Measurements from ENCODE around the gene FAM83G.
"Not testable (repeated sequence)": the region's sequence is repeated elsewhere in the genome, so short reads cannot be mapped to it uniquely, and the experiment has no call there.

The FAM83G gene

DNA sequence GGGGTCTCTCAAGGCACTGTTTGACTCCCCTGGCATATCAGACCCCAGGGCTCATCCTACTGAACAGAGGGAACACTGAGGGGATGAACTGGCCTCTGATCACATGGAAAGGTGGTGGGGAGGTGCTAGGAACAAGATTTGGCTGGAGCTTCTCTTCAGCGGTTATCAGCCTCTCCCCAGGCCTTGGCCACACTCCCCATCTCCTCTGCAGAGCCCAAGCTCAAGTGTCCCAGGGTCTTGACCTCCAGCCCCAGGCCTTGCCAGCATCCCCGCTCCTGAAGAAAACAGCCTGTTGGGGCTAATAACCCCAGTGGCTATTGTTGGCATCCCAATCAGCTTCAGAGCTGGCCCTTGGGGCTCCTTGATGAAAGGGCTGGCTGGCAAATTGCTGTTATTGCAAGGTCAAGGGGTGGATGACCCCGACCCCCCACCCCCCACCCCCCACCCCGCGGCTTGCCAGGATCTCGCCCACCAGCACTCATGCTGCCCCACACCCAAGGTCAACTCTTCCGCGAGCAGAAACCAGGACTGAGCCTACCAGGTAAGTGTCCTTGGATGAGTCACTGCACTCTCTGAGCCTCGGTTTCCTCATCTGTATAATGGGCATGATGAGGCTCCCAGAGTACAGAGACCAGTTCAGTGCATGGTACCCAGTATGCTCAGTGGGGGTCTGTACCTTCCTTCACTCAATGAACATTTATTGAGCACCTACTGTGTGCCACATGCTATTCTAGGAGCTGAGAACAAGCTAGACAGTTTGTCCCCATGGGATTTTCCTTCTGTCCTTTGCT is 18.8 kb upstream of the FAM83G start:
- no peak for DNase-seq

DNA sequence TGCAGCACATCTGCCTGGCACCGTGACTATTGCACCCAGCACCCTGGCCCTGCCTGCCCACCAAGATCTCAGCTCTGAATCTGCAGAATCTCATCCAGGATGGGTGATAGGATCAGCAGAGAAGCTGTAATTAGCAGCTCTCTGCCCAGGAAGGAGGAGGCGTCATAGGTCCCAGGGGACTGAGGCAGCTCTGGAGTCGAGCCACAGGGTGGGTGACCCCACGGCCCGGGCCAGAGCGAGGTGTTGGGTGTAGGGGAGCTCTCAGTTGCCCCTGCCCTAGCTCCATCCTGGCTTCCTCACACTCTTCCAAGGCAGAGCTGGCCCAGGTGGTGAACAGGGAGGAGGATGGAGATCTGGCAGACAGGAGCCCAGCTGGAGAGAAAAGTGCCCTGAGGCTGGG is 18.2 kb upstream of the FAM83G start:
- DNase-seq = no peak

DNA sequence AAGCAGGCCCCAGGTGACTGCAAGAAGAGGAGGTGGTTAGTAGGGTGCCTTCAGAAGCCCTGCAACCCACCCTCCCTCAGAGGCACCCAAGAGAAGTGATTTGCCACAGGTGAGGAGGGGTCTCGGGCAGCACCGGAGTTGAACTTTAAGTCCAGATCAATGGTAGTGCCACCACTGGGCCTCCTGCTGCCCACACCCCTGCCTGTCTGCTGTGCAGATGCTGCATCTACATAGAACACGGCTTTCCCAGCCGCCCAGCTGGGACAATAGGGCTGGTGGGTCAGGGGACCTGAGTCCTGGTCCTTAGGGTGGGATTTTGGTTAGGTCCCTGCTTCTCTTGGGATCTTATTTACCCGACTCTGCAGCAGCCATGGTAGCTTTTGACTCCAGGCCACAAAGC is 17.6 kb upstream of the FAM83G start:
- no peak for DNase-seq

DNA sequence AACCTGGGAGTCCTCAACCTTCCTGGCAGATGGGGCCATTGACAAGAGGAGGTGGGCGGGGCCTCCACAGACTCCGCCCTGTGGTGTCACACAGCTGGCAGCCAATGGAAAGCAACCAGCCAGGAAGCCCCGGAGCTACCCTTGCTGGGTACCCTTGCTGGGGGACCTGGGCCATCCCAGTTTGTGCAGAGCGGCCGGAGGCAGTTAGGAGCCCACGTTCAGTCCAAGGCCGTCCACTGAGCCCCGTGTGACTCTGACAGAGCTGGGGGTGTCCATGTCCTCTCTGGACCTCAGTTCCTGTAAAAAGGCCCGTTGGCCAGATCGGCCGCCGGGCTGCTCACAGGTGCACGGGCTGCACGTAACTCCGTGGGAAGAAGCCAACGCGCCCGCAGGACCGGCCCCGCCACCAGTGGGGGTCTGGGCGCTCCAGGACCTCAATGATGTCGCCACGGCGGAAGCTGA is 17.1 kb upstream of the FAM83G start:
- DNase-seq = no peak

DNA sequence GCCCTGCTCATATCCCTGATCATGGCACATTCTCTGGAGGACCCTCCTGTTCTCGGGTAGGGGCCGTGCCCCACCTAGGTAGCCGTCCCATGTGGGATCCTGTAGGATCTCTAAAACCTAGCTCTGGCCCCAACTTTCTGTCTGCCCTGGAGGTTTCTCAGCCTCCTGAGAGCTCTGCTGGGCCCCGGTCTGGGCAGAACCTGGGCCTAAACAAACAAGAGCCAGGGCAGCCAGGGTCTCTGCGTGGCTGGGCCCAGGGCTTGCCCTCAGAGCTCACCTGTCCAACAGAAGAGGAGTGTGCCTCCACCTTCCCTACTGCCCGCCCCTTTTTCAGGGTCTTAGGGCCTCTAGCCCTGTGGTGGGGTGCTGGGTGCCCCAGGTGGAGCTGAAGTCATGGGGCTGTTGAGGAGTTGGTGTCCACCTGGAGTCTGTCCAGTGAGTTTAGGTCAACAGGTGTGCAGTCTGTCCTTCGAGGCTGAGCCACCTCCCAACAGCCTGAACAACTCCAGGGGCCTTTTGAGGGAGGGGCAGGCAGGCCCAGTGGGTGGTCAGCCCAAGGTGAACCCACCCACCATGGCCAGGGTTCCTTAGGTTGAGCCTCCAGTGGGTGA is 16.6 kb upstream of the FAM83G start:
- not testable (repeated sequence) for DNase-seq

DNA sequence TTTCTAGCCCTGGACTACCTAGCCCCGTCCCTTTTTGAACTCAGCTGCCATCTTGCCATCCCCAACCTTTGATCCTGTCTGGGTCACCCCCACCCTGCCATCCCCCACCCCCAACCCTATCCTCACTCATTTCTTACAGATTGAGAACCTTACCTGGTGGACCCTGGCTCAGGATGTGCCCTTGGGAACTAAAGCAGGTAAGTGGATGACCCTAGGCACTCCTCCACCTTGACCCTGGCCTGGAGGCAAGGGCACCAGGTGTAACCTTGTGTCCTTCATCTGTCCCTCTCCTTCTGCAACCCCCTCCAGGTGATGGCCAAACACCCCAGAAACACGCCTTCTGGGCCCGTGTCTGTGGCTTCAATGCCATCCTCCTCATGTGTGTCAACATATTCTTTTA is 15.5 kb upstream of the FAM83G start:
- DNase-seq = no peak

DNA sequence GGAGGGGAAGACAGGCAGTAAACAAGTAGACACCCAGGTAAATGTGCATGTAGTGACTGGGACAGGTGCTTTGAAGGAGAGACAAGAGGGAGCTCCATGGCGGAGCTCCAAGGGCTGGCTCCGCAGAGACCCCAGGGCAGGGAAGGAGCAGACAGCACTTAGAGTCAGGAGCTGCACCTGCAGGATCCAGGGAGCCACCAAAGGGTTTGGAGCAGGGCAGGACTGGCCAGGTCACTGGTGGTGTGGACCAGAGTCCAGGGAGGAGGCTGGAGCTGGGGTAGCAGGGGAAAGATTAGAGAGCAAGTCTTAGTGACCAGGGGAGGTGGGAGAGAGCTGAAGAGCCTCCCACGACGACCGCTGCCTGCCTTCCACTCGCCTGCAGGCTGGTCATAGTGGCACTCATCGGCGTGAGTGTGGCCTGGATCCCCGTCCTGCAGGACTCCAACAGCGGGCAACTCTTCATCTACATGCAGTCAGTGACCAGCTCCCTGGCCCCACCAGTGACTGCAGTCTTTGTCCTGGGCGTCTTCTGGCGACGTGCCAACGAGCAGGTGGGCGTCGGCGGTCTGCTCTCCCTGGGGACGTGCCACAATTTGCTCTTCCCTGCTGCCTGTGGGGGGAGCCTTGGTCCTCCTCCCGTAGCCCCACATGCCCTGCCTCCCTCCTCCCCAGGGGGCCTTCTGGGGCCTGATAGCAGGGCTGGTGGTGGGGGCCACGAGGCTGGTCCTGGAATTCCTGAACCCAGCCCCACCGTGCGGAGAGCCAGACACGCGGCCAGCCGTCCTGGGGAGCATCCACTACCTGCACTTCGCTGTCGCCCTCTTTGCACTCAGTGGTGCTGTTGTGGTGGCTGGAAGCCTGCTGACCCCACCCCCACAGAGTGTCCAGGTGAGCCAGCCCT is 14.7 kb upstream of the FAM83G start:
- DNase-seq = no peak

DNA sequence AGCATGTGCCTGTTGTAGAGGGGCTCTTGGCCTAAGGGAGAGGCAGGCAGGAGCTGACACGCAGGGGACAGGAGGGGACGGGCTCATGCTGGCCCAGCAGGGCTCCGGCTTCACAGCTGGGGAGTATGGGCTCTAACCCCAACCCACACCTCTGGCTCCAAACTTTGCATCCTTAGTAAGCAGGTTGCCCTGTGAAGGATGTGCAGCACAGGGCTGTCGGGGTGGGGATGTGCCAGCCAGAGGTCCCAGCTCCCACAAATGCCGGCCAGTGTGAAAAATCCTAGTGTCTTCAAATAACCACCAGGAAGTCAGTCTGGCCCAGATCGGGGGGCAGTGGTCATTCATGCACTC is 14.0 kb upstream of the FAM83G start:
- no peak for DNase-seq

DNA sequence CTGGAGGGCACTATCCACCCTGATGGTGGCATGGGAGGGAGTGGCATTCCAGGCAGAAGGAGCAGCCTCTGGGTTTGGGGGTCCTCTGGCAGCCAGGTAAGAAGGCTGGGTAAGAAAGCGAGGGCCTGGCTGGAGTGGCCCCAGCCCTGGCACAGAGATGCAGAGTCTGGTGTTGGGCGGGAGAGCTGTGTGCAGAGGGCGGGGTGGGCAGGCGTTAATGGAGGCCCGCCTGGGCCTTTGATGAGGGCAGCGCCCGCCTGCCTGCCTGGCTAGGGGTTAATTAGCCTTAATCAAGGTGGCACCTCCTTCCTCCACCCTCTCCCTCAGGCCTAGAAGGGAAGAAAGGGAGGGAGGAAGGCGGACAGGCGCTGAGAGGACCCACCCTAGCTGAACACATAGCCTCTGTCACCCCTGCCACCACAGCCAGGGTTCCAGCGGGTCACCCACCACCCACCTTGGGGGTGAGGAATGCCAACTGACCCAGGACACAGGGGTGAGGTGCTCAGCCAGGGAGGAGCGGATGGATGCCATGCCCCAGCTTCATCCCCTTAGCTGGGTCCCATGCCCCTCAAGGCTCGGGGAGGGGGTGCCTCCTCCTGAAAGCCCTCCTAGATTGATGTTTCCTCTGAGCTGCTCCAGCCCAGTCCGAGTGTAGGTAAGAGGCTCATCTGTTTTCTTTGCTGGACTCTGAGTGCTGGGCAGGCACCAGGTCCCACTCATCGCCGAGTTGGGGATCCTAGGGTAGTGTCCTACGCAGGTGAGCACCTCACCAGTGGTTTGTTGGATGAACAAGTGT is 13.4 kb upstream of the FAM83G start:
- no peak for DNase-seq

DNA sequence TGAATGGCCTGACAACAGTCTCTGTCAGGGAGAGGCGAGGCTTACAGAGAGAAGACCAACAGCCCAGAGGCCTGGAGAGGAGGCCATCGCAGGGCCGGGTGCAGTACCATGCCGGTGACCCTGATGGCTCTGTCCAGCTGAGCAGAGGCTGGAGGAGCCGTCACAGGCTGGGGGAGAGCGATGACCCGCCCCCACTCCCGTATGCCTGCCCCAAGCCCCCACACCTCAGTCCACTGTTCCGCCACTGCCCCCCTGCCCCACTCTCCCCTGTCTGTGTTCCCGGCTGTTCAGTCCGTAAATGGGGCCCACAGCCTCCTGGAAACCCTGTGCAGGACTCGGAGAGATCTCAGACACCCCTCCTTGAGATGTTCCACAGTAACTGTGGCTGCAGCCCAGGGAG is 12.8 kb upstream of the FAM83G start:
- DNase-seq = no peak

DNA sequence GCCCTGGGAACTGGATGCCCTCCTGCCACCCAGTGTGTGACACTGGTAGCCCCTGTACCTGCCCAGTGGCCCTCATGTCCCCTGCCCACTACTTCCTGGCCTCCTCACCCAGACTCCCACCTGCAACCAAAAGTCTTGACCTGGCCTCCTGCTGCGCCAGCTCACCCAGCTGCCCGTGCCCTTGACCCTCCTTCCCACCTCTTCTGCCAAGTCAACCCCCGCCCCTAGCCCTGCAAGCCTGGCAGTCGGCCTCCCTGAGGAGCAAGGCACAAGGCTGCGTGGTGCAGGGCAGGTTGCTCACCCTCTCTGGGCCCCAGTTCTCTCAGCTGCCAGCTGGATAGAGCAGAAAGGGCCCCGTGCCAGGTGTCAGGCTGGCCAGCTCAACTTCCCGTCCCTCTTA is 12.3 kb upstream of the FAM83G start:
- no peak for DNase-seq

DNA sequence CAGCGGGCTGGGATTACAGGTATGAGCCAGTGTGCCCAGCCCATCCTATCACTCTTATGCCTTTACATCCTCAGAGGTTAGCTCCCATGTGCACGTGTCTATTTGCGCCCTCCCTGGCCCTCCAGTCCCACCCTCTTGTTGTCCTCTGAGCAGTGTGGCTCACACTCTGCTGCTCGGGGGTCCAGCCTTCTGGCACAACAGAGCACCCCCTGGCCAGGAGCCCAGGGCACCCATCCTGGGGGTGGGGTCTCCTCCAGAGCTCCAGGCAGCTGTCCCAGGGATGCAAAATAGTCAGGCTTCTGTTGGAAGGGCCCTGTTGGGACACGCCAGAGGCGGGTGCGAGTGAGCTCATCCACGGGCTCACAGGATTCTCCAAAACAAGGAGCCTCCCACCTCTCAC is 11.7 kb upstream of the FAM83G start:
- DNase-seq = no peak

DNA sequence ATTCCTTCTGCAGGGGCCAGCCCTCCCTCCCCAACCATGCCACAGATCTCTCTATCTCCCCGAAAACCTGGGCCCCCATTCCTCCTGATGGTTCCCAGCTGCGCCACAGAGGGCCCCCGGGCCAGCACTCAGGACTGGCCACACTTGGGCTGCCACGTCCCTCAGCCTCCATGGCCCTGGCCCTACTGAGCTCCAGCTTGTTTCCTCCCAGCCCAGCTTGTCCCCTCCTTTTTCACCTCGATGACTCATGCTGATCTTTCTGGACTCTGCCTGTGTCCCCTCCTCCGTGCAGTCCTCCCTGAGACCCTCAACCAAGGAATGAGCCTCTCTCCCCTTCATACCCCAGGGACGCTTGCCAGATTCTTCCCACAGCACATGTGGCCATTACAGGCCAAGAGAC is 10.9 kb upstream of the FAM83G start:
- DNase-seq = no peak

DNA sequence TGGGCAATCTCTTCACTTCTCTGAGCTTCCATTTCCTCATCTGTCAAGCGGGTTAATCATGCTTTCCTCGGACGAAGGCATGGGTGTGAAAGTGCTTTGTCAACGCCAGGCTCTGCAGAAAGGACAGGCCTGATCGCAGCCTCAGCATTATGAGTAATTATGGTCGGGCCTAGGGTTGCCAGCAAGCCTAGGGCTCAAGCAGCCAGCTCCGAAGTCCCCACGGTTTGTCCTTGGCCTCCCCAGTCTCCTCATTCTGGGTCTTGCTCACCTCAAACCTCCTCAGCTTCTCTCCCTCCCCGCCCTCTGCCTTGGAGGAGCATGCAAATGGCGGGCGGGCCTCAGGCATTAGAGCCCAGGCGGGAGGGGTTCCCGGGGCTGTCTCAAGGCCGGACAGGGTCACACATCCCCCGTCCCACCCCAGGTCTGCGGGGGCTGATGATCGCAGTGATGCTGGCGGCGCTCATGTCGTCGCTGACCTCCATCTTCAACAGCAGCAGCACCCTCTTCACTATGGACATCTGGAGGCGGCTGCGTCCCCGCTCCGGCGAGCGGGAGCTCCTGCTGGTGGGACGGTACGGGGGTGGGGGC is 10.2 kb upstream of the FAM83G start:
- DNase-seq = no peak

DNA sequence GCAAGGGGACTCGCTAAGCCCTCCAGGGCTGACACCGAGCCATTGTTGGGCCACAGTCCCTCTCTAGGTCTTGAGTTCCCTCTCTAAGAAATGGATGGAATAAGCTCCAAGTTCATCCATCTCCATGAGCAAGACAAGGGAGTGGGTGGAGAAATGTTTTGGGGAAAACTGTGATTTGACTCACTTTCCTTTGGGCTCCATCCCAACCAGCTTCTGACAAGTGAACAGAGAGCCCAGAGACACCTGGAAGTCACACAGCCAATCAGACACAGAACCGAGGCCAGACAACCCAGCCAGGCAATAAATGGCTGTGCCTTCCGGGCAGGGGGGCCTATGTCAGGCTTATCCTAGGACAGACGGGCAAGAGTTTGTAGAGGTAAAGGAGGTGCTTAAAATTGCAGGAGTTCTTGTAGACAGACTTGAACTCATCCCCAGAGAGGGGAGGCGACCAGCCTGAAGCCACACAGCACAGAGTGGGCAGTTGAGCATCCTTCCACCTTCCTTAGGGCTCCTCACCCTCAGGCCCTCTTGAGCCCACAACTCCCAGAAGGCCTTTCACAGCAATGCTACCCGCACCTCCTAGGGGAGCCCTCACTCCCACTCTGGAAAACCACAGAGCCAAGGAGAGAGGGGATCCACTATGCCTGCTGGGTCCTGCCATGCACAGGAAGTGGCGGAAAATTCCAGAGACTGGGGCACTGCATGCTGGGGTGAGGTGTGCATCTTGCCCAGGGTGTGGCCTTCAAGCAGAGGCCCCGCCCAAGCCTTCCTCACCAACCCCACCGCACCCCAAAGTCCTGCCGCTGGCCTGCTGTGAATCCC is 9.5 kb upstream of the FAM83G start:
- no peak for DNase-seq

DNA sequence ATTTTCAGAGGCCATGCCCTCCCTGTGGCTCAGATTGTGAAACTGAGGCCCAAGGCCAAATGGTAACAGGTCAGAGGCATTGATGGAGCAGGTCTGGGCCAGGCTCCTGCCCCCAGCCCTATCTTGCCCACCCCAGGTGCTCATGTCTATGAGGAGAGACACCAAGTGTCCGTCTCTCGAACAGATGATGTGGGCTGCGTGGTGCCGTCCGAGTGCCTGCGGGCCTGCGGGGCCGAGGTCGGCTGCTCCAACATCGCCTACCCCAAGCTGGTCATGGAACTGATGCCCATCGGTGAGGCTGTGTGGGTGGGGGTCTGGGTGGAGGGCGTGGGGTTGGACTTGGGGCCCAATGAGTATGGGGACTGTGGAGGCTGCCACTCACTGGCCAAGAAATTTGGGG is 8.7 kb upstream of the FAM83G start:
- no peak for DNase-seq

DNA sequence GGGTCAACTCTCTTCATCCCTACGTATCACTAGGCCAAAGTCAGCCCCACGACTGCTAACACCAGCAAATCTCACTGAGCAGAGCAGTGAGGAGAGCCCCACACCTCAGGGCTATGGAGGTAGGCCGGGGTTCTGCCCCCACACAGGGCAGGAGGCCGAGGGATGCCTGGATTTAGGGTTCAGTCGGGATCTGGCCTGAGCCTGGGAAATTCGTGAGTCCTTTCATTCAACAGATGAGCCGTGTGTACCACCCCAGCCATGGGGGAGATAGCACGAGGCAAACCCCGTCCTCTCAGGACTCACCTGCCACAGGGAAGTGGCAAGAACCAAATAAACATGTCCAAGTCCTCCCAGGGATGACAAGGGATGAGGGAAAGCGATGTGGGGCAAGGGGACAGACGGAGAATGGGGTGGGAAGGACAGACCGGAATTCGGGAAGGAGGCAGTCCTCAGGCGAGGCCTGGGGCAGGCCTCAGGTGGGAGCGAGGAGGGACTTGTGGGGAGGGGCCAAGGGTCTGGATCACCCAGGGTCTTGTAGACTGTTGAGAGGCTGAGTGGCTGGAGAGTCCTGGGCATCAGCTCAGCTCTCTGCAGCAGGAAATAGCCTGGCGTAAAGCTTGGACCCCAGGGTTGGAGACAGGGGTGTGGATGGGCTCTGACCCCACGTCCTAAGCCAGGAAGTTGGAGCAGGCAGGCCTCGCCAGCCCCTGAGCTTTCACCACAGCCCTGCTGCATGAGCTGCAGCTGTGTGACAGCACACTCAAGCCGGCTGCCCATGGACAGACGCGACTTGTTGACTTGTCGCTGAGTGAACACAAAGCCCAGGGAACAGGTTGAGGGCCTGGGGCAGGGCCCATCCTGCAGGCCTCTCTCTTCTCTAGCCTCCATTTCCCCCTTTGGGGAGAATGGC is 7.9 kb upstream of the FAM83G start:
- DNase-seq = no peak

DNA sequence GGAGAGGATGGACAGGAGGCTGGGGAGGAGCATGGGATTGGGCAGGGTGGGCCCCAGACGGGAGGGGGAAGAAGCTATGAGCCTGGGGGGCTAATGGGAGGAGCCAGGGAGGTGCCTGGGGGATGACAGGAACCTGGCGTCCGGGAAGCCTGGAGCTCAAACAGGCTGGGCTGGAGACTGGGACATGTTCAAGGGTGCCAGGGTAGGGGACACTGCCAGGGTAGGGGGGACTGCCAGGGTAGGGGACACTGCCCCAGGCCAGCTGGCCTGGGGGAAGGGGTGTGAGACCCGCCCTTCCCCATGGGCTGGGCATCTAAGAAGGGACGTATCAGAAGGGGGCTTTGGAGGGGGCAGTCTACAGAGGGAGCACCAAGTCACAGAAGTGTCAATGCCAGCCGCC is 7.0 kb upstream of the FAM83G start:
- DNase-seq = no peak

DNA sequence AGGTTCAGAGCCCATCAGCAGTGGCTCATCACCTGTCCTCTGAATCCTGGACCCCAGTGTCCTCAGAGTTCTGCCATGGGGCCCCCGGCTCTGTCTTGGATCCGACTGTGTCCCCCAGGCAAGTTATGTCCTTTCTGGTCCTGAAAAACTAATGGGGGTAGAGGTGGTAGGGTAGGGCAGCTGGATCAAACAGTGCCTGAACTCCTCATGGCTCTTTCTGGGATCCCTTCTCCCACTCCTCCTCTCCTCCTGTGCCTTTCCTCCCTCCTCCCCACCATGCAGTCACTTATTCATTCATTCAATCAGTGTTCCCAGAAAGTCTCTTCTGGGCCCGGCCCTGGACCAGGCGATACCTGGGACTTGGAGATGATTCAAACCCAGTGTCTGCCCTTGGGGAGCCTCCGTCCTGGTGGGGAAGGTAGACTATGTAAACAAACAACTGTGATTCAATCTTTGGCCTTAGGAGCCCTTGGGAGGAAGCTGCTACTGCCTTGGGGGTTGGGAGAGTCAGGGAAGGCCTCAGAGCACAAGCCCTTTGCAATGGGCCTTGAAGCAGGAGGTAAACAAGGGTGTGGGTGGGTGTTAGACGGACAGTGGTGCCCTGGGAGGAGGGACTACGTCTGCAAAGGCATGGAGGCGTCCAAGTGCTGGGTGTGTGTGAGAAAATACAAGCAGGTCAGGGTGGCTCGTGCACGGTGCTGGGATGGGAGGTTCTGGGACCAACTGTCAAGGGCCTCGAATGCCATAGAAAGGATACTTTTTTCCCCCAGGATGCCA is 6.4 kb upstream of the FAM83G start:
- DNase-seq = no peak

DNA sequence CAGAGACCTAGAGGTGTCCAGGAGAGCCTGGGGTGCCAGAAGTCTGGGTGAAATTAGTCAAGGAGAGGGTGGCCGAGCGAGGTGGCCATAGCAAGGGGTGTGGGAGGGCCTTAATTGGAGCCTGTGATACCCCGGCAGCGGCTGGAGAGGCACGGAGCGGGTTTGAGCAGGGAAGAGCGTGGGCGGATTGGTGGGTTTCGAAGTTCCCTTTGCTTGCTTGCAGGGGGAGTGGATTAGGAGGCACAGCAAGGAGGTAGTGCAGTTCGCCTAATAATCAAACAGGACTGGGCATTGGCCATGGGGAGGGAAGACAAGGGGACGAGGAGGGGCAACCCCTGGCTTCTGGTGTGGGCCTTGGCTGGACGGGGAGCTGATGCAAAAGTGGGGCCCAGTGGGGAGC is 5.4 kb upstream of the FAM83G start:
- no peak for DNase-seq

All from NCI-H1436 treated with DMSO at 0.1 percent for 48 hours (cell line).